Gastroesophageal sphincter (tissue), 3 donors: ENCODE measurements around the gene DLX4.

ENCODE experiments used
- EP300 ChIP-seq: sonication (generic); formaldehyde crosslinking; IDR thresholded peaks from one replicate; pipeline ENCODE4 v1.6.1; 2017; ENCODE audit warnings: antibody characterized with exemption, mild to moderate bottlenecking
- POLR2A ChIP-seq, 2 donors: fragments of 450-650 bp; IDR thresholded peaks; one replicate each; pipeline ENCODE4 v1.6.1; 2017; ENCODE audit warnings: antibody characterized with exemption in 2 of 2, mild to moderate bottlenecking in 2 of 2, moderate library complexity in 1 of 2
- POLR2AphosphoS5 ChIP-seq: sonication (generic); formaldehyde crosslinking; IDR thresholded peaks from one replicate; pipeline ENCODE4 v1.6.1; 2017; ENCODE audit warnings: antibody characterized with exemption
- TF ChIP-seq, protein P1 (sequence below), 4 experiments: fragments of 200-600 bp in 2 of 4; fragments of 450-650 bp in 2 of 4; sonication (generic) in 1 of 4; IDR thresholded peaks; one replicate each; pipeline ENCODE4 v1.5.1; 2017 to 2019; ENCODE audit warnings: antibody characterized with exemption in 4 of 4, mild to moderate bottlenecking in 2 of 4, moderate library complexity in 2 of 4

DNA sequence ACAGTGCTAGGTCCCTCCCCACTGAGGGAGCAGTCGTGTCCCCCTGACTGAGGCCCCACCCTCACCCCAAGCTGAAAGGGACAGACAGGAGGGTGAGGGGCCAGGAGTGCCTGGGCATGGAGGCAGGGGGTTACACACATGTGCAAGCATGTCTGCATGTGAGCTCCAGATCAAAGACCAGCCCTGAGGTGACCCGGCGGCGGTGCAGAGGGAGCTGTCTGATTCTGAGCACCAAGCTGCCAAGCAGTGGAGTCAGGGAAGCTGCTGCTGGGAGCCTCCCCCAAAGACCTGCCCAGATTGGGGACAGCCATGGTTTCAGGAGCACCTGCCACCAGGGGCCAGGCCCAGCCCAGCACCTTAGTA is 20.5 kb downstream of the DLX4 start:
- TF ChIP-seq, protein P1, sequence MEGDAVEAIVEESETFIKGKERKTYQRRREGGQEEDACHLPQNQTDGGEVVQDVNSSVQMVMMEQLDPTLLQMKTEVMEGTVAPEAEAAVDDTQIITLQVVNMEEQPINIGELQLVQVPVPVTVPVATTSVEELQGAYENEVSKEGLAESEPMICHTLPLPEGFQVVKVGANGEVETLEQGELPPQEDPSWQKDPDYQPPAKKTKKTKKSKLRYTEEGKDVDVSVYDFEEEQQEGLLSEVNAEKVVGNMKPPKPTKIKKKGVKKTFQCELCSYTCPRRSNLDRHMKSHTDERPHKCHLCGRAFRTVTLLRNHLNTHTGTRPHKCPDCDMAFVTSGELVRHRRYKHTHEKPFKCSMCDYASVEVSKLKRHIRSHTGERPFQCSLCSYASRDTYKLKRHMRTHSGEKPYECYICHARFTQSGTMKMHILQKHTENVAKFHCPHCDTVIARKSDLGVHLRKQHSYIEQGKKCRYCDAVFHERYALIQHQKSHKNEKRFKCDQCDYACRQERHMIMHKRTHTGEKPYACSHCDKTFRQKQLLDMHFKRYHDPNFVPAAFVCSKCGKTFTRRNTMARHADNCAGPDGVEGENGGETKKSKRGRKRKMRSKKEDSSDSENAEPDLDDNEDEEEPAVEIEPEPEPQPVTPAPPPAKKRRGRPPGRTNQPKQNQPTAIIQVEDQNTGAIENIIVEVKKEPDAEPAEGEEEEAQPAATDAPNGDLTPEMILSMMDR (IDR thresholded peaks at IDR 0.05), result no peak
- no peak for TF ChIP-seq POLR2A (IDR thresholded peaks at IDR 0.05)
- TF ChIP-seq POLR2AphosphoS5, result no peak
- TF ChIP-seq EP300, result no peak
